HG03280 (cell line): ENCODE data around the gene OR6A2.
"Not testable (repeated sequence)": the region's sequence is repeated elsewhere in the genome, so short reads cannot be mapped to it uniquely, and the experiment has no call there.

ENCODE experiments used
- ATAC-seq: cut with Tn5 transposase; IDR thresholded peaks from one replicate; pipeline ENCODE4 v1.9.1; 2021; ENCODE audit warnings: mild to moderate bottlenecking, moderate library complexity; ENCODE audit not compliant: unreplicated experiment

OR6A2 gene

DNA sequence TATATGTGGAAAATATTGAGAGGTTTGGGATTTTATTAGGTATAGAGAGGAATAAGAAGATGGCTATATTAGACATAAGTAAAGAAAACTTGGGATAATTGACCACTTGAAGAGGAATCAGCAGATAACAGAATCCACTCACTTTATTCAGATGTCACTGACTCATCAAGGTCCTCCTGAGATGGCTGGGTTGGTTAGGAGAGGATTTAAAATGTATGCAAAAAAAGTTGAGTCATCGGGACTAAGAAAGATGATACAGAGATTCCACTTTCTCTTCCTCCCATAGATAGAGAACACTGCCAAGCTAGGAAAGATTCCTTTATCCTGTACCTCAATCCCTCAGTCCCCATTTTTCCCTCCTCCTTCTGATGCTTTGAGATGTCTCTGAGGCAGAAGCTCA, at the start of gene OR6A2:
OR6A2 (minus strand) TSS at position 288 of the 400 bp plus-strand sequence. CDS start 3,981 bp downstream, outside the sequence.
- no peak for ATAC-seq

DNA sequence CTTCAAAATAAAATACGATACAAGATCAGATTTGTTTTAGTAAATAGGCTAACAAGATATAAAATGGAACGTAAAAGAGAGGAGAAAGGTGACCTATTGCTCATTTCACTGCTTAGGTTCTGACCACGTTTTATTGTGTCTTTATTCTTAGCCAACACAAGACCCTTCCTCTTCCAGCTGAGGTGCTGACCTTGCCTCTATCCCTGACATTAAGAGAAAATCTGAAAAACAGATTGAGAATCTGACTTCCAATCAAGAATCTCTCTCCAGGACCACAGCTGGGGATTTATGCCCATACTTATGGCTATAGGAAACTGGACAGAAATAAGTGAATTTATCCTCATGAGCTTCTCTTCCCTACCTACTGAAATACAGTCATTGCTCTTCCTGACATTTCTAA, 45.9 kb upstream of the OR6A2 start, which contains the start of gene OR10A5:
OR10A5 (plus strand) TSS at position 301 of the 400 bp plus-strand sequence; CDS start at position 301, 0 bp downstream.
- ATAC-seq = no peak

DNA sequence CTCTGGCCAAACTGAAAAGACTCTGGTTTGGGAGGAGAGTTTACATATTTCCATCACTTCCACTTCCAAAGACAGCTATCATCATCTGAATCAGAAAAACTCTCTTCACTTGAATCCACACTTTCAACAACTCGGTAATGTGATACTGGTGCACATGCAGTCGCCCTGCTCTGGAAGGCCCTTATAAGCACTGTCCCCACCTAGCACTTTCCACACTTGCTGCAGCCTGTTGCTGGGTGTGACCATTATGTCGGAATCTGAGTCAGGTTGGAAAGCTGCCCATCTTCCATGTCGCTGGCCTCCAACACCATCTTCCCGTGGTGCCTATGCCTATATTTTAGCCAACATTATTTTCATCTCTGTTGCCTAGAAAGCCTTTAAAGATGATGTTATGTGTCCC, 44.9 kb upstream of the OR6A2 start:
- no peak for ATAC-seq

DNA sequence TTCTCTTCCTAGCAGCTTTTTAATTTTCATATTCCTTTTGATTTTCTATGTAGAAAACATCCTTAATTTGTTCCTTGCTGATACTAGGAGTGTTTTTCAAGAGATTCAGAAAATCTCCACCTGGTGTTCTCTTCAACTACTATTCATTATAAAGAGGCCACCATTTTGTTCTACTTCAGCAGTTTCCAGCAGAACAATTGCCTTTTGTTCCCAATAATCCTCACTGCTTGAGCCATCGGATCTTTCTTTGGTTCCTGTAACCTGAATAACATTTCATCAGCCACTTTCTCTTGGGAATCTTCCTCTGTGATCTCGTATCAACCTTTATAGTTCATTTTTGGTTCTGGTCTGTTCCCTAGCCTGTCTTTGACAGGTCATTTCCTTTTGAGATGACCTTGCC, 44.2 kb upstream of the OR6A2 start:
- ATAC-seq = no peak

DNA sequence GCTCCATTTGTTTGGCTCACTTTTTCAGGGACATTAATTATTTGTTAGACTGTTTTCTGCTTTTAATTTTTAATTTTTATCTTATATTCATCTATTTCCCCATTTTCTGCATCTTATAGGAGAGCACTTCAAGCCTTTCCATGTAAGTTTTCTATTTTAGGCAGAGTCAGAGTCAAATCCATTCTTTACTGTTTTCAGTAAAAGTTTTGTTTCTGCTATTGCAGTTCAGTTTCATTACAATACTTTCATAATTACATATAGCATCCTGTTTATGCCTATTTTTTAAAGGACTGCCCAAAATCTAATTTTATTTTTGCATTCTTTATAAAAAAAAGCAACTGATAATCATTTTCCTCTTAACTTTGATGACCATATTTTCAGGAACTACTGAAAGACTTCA, 42.2 kb upstream of the OR6A2 start:
- ATAC-seq = no peak

DNA sequence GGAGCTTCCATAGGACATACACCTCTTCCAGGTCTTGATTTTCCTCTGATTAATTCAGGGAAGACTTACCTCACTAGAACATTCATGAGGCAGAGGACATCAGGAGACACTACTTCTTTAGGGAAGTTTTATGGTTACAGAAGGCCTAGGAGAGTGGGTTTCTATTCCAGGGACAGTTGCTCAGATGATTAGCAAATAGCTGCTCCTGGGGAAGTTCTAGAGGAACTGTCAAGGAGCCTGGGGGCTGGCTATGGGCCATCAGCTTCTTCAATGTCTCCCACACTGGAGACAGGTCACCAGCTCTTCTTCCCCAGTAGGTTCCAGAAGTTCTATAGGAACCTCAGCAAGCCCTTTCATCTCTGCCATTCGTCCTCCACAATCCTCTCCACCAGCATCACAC, 34.5 kb upstream of the OR6A2 start:
- ATAC-seq = no peak

DNA sequence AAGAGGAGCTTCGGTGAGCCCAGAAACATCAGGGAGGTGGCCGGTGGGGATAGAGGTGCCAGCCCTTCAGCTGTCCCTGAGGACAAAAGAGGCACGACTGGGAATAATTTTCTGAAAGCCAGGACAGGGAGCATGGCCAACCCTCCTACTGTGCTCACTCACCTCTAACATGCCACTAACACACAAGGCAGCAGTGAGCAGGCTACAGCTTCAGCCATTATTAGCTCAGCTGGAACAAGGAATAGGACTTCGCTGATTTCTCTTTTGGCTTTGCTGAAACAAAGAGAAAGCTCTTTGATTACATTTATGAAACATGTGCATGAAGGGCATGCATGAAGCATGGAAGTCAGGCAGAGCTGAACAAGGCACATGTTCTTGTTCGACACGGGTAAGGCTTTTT, 33.9 kb upstream of the OR6A2 start:
- ATAC-seq = no peak

DNA sequence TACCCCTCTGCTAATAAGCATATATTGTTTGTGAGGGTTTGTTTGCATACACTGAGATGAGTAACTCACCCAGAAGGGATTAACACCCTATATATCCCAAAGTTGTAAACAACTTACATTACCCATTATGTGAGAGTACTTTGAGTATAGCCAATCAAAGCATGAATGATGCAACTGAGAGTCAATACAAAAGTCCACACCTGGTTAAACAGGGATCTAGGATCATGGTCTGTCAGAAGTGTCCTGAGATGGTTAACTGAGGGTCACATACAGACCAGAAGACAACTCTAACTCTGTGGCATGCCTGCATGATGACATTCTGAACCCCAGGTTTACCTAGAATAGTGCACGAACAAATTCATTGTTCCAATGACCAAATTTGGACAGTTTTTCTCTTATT, 28.6 kb upstream of the OR6A2 start:
- no peak for ATAC-seq

DNA sequence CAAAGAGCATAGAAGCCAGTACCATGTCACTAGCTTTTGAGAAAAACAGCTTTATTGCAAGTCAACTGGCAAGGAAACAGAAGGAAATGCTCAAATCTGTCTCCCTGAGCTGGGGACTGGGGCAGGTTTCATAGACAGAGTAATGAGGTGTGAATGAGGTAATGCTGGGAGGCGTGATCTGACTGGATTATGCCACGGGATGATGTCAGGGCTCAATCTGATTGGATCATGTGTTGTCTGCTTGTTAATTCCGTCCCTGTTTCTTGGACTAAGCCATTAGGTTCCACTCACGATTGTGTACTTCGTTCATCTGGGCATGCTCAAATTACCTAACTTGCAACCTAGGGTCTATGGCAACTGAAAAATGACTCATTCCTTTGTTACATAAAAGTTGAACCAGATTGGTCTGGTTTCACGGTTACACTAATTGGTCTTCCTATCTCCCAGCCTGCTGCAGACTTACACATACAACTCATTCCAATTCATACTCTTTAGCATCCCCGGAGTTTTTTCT, 25.8 kb upstream of the OR6A2 start:
- ATAC-seq = no peak

DNA sequence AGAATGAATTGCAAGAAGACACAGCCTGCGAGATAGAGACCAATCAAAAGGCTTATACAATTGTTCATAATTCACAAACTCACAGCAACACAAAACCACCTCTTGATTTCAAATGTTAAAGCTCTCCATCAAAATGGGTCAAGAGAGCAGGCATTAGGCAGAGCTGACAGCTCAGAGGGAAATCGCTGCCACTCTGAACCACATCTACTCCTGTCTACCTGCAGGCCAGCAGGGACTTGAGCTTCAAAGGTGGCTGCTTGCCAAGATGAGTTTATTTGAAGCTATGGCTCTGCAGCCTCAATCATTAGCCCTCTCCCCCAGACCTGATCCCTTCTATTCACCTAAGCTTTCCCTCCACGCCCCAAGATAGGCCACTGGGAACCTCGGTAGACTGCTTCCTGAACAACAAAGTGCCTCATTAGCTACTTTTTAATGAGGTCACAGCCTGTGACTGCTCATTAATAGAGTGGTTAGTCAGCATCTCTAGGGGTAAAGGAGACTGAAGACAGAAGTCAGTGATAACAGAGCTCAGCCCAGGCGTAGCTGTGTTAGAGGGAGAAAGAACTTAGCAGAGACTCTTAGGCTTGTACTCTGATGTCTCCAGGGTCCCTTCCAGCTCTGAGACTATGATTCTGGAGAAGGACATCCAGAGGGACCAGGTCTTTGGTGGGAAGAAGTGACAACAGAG, 24.8 kb upstream of the OR6A2 start:
- ATAC-seq = no peak

DNA sequence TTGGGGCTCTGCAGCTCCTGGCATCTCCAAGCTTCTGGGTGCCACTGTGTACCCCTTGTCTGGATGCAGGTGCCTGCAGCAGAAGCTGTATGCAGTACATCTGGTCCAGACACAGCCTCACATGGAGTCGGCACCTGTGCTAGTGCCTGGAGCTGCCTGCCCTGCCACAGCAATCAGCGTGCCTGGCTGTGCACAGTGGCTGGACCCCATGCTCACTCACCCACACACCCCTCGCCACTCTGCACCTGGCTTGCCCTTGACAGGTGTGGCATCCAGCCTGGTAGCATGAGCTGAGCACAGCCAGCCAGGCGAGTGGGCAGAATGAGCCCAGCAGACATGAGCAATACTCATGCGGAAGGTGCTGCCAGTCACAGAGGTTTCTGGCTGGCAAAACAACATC, 19.5 kb upstream of the OR6A2 start:
- ATAC-seq = no peak

DNA sequence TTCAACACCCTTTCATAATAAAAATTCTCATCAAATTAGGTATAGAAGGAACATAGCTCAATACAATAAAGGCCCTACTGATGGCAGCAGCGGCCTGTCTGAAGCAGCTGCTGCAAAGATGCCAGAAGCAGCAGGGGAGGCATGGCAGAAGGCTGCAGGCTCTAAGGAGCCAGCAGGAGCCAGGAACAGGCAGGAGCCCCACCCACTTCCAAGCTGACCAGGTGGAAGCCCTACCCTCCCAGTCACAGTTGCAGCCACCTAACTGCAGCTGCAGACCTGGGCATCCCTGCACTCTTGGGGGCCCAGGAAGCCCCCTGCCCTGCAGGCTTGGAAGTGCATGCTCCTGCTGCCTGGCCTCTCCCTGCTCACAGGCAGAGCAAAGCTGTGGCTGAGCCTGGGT, 18.2 kb upstream of the OR6A2 start:
- ATAC-seq = no peak

DNA sequence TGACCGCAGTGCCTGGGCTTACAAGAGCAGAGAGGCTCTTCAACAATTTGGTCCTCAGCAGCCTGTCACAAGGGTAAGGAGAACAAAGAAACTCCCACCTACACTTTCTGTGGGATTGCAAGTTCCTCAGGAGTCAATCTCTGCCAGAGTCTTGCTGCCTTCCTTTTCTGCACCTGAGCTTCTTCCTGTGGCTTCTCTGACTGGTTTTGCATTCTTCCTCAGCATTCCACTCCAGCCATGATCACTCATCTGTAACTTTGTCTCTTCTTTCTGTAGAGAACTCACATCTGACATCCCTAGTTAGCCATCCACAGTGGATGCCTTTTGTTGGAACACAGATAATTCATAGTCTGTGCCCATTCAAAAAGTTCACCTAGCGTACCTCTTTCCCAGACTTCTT, 14.2 kb upstream of the OR6A2 start:
- no peak for ATAC-seq

DNA sequence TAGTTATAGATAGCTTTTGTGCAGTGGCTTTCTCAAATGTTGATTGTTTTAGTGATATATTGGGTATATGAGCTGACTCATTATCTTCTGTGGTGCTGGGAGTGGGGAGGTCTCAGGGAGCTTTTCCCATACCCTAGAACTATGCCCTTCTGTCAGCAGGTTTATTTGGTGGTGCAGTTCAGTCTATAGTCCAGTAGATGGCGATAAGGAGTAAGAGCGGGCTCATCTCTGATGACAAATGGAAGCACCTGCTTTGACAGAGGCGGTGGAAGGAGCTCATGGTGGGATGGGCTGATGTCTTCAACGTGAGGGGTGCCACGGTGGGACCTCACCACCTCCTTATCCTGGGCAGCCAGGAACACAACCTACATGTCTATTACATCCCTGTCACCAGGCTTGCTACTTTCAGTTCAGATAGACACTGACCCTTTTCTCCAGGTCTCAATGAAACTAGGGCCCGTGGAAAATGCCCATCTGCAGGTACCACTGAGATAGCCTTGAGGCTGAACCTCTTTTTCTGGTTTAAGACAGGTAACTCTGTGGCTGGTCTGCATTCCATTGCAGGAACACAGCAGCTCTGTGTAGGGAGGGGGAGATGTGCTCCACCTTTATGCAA, 13.0 kb upstream of the OR6A2 start:
- ATAC-seq = peak; percentile 91

DNA sequence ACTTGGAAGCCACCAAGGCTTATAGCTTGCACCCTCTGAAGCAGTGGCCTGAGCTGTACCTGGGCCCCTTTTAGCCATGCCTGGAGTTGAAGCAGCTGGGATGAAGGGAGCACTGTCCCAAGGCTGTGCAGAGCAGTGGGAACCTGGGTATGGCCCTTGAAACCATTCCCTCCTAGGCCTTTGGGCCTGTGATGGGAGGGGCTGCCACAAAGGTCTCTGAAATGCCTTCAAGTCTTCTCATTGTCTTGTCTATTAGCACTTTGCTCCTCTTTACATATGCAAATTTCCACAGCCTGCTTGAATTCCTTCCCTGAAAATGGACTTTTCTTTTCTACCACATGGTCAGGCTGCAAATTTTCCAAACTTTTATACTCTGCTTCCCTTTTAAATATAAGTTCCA, 1.6 kb upstream of the OR6A2 start:
- ATAC-seq = not testable (repeated sequence)

DNA sequence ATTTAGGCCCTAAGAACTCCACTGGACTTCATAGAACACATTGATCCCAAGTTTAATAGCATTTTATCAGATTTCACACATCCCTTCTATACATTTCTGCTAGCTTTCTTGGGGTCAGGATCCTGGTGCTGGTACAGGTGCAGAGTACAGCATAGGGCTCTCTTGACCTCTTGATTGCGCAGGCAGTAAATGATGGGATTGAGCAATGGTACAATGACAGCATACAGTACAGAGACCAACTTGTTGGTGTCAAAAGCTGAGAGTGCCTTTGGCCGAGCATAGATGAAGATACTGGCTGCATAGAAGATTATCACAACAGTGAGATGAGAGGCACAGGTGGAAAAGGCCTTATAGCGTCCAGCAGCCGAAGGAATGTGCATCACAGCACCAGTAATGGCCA, 4.8 kb downstream of the OR6A2 start:
- ATAC-seq = no peak

DNA sequence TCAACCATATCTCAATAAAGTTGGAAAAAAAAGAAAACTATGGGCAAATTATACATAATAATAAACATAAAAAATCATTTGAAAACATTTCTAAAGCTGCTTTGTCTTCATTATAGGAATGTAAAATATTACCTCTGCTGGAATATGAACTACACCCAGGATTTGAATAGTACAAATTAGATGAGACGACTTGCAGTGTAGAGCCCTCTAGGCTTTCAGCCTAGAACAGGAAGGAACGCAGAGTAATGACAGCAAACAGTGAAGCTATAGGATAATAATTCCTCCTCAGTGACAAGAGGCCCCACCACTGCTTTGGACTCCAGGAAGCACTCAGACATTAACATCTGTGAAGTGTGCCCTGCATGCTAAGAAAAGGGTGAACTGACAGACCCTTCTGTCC, 8.9 kb downstream of the OR6A2 start:
- ATAC-seq = no peak

DNA sequence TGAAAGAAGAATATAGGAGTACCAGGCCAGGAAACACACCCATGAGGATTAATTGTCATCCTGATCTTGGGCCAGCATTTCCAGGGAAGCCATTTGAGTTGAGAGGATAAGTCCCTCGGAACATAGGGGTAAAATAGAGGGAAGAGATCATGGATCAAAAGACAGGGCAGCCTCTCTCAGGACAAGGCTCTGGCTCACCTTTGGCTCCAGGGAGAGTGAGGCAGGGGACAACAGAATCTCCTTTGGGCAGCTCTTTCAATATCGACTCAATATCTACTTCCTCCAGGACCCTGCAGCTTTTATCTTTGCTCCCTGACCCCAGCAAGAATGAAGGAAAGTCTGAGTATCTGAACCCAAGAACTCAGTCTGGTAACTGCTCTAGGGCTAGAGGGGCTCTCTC, 16.8 kb downstream of the OR6A2 start, which contains the start of gene OR2AG1:
OR2AG1 (plus strand) TSS at position 301 of the 400 bp plus-strand sequence. CDS start 2,018 bp downstream, outside the sequence.
- no peak for ATAC-seq

DNA sequence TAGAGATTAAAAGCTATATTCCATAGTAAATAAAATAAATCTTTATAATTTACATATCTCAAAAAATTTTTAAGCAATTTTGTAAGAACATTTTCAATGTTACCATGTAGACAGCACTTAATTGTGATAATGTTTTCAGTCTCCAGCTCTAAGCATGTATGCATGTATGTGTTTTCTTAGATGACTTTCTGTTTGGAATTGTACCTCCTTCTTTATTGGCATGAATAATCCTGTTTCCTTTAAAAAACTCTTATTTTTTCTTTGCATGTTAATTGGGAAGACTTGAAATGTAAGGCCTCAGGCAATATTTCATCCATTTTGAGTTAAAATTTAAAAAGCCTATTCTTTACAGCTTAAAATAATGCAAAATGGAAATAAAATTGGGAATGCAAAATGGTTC, 18.7 kb downstream of the OR6A2 start:
- no peak for ATAC-seq

DNA sequence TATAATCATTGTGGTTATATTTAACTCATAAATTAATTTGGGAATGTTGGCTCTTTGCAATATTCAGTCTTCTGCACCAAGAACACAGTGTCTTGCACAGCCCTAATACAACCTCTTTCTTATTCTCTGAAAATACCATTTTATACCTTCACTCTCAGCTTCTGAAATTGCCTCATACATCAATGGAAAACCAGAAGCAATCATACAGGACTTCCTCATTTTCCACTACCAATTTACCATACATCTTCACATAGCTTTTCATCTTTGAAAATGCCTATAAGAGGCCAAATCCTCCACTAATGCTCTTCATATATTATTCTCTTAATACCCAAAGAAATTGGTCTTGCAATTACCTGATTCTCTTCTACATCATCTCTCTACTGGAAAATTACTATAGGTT, 21.0 kb downstream of the OR6A2 start:
- ATAC-seq = no peak

DNA sequence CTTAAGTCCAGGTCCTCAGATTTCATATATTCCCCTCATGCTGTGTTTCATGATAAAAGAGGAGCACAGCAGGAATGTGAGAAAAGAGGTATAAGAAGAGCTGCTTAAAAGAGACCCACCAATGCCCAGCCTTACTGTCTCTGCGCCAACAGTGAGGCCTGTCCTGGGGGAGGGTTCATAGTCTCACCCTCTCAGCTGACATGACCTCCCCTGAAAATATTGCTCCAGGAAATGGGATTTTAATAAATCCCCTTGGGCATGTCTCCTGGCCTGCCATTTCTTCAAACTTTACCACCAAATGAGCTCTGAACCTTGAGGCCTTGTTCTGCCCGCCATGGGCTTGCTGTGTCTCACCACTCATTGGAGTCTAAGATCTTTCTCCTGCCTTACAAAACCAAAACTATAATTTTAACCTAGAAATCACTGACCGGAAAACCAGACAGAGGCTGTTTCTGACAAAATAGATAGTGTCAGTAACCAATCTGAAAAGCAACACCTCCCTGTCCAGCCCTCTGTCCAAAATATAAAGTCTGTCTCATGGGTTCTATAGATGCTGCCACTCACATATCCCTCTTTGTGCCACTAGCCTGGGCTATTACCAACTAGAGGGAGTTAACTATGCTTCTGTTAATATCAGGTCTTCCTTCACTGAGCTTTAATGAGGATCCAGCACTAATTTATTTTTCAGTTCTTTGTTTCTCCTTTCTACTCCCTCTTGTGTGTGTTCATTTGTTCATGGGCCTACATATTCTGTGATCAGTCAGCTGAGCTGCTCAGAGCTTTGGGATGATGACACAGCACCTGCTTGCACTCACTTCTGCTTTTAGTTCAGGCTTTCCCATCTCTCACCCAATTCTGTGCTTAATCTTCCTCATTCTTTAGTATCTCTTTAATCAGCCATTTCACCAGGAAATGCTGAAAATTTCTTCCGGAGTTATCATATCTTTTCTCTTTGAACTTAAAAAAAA, 27.3 kb downstream of the OR6A2 start, which contains the start of gene OR2AG2:
OR2AG2 (minus strand) TSS at position 51 of the 968 bp plus-strand sequence. CDS start 3,019 bp downstream, outside the sequence.
- ATAC-seq = peak; percentile 85
